DMS79 (cell line): ENCODE measurements around the gene PWWP2B.
"Not testable (repeated sequence)": the region's sequence is repeated elsewhere in the genome, so short reads cannot be mapped to it uniquely, and the experiment has no call there.

Experiments
- DNase-seq: peaks from one replicate; lab custom pipeline; 2025; lab: John Stamatoyannopoulos, UW

The PWWP2B gene

GRCh38 chr10:132363921-132364593, 32.9 kb upstream of the PWWP2B start:
- DNase-seq, result no peak

GRCh38 chr10:132364594-132364970, 32.4 kb upstream of the PWWP2B start:
- DNase-seq, result no peak

GRCh38 chr10:132365102-132365501, 31.9 kb upstream of the PWWP2B start:
- no peak for DNase-seq

- DNase-seq, result no peak
Measured at GRCh38 chr10:132366006-132366405, 31.0 kb upstream of the PWWP2B start.

GRCh38 chr10:132366499-132366898, 30.5 kb upstream of the PWWP2B start:
- DNase-seq, result no peak

GRCh38 chr10:132368391-132368790, 28.6 kb upstream of the PWWP2B start:
- DNase-seq, result no peak

GRCh38 chr10:132368881-132369635, 27.9 kb upstream of the PWWP2B start:
- DNase-seq, result no peak

GRCh38 chr10:132369636-132370185, 27.3 kb upstream of the PWWP2B start:
- no peak for DNase-seq

GRCh38 chr10:132370426-132371340, 26.3 kb upstream of the PWWP2B start:
- DNase-seq, result no peak

- no peak for DNase-seq
Measured at GRCh38 chr10:132371641-132372081, 25.3 kb upstream of the PWWP2B start.

- no peak for DNase-seq
Measured at GRCh38 chr10:132372516-132373095, 24.4 kb upstream of the PWWP2B start.

- no peak for DNase-seq
Measured at GRCh38 chr10:132373241-132373955, 23.6 kb upstream of the PWWP2B start.

GRCh38 chr10:132374176-132374575, 22.8 kb upstream of the PWWP2B start:
- no peak for DNase-seq

GRCh38 chr10:132374612-132375011, 22.4 kb upstream of the PWWP2B start:
- DNase-seq, result no peak

- DNase-seq, result no peak
Measured at GRCh38 chr10:132375116-132375794, 21.7 kb upstream of the PWWP2B start.

GRCh38 chr10:132375795-132376297, 21.2 kb upstream of the PWWP2B start:
- no peak for DNase-seq

GRCh38 chr10:132376394-132376851, 20.6 kb upstream of the PWWP2B start:
- DNase-seq, result no peak

GRCh38 chr10:132377326-132377725, 19.7 kb upstream of the PWWP2B start:
- DNase-seq, result no peak

- DNase-seq, result not testable (repeated sequence)
Measured at GRCh38 chr10:132379026-132379425, 18.0 kb upstream of the PWWP2B start.

- DNase-seq, result not testable (repeated sequence)
Measured at GRCh38 chr10:132380986-132381385, 16.0 kb upstream of the PWWP2B start.
